Umbilical cord (tissue), 1 donor: ENCODE measurements around the gene TRIM36. TPM values are rescaled to one million over a fixed set of nuclear protein-coding genes. Genes with fewer than 3 reads are reported as not detected.

Source experiments
- total RNA-seq: library from RNA; depleted of rRNA; stranded (reverse); fragments of >200 nt; gene quantifications from one replicate; pipeline ENCODE4 v1.2.3, GENCODE V29; 2014; ENCODE audit warnings: low replicate concordance; ENCODE audit not compliant: insufficient read depth

Gene TRIM36
- total RNA-seq, 1 donor from 2014 or later = 6.3 TPM

Other genes starting within 250 kb of the TRIM36 start
- 29.9 TPM for gene PGGT1B, start 93.0 kb upstream of the TRIM36 start, total RNA-seq
- 8.4 TPM for gene CCDC112, start 126.7 kb upstream of the TRIM36 start, total RNA-seq